ENCODE measurements around the gene NTMT2.

The NTMT2 gene

DNA sequence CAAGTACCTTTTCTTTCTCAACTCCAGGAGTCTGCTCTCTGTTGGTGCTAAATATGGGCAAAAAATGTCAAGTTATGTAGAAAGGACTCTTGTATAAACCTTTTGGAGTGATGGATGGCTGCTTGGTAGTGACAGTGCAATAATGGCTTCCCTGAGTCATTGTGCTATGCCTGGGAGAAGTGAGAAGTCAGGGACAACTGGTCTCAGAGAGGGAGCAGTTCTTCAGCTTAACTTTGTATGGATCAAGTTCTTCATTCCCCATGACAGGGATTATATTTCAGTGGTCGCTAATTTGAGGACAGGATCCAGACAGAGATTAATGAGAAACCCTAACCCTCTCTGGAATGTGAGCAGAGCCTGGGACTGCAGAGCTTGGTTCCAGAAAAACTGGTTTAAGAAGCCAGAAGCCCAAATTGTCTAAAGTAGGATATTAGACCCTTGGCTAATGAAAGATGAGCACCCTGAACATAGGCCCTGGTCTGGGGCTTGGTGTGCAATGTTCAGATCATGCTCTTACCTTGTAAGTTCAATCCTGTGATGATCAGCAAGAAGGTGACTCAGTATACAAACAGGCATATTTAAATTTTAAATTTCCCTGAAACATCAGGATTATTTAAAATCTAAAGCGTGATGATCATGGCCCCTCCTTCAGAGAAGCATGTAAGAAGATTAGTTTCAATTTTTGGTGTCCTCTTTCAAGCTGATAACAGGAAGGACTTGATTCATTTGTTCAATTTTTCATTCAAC is 50.9 kb downstream of the NTMT2 start:
- TF ChIP-seq, protein P1, sequence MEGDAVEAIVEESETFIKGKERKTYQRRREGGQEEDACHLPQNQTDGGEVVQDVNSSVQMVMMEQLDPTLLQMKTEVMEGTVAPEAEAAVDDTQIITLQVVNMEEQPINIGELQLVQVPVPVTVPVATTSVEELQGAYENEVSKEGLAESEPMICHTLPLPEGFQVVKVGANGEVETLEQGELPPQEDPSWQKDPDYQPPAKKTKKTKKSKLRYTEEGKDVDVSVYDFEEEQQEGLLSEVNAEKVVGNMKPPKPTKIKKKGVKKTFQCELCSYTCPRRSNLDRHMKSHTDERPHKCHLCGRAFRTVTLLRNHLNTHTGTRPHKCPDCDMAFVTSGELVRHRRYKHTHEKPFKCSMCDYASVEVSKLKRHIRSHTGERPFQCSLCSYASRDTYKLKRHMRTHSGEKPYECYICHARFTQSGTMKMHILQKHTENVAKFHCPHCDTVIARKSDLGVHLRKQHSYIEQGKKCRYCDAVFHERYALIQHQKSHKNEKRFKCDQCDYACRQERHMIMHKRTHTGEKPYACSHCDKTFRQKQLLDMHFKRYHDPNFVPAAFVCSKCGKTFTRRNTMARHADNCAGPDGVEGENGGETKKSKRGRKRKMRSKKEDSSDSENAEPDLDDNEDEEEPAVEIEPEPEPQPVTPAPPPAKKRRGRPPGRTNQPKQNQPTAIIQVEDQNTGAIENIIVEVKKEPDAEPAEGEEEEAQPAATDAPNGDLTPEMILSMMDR (conservative IDR thresholded peaks at IDR 0.05) = no peak
- no peak overlapping the region for H3K27ac ChIP-seq

- TF ChIP-seq, protein P1 (conservative IDR thresholded peaks at IDR 0.05) = no peak
- H3K27ac ChIP-seq = no peak overlapping the region
These were observed 52.3 kb downstream of the NTMT2 start for GRCh38 chr1:170198090-170198489.

GRCh38 chr1:170198584-170198983 is 52.8 kb downstream of the NTMT2 start:
- H3K27ac ChIP-seq = no peak overlapping the region
- TF ChIP-seq, protein P1 (conservative IDR thresholded peaks at IDR 0.05) = no peak

DNA sequence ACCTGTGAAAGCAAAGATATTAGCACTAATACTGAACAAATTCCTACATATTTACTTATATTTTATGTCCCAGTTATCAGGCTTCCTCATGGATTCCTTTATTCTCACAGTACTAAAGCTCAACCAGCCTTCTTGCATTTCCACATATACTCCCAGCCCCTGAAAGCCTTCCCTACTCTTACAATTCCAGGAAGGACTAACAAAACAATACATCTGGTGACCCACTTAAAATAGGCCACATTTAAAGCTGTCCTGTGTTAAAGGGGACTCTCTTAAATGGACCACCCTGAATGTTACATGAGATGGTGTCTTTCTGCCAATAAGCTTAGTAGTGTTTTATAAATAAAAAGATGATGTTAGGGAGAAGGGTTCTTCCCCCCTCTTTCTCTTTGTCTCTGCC is 54.4 kb downstream of the NTMT2 start:
- no peak overlapping the region for H3K27ac ChIP-seq
- TF ChIP-seq, protein P1 (conservative IDR thresholded peaks at IDR 0.05) = no peak

DNA sequence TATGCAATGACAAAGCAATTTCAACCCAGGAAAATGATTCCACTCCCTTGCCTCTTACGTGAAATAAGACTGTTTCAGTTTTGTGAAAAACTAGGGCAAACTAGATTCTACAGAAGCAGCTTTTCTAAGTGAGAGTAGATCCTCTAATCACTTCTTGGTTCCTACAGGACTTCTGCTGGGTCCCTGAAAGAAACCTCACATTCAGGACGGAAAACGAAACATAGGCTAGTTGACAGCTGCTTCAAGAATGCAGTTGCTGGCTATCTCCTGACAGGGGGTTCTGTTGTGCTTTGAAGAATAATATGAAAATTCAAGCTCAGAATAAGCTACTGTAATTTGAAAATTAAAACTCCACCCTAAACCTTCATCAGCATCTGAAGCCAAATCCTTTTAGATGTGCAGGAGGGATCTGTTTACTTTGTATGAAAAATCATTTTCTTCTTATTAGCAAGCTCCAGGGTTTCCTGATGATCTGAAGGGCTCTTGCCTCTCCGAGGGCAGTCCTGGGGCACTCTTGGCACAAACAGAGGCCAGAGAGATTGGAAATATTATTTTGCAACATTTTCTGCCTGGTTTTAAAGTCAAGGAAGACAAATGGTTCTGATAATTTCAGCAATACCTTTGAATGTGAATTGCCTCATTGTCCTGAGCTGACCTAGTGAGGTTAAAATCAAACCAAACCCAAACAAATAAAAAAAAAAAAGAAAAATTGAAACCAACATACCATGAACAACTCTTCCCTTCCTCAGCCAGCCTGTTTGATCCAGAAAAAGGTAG is 55.0 kb downstream of the NTMT2 start:
- H3K27ac ChIP-seq = no peak overlapping the region
- TF ChIP-seq, protein P1 (conservative IDR thresholded peaks at IDR 0.05) = no peak

DNA sequence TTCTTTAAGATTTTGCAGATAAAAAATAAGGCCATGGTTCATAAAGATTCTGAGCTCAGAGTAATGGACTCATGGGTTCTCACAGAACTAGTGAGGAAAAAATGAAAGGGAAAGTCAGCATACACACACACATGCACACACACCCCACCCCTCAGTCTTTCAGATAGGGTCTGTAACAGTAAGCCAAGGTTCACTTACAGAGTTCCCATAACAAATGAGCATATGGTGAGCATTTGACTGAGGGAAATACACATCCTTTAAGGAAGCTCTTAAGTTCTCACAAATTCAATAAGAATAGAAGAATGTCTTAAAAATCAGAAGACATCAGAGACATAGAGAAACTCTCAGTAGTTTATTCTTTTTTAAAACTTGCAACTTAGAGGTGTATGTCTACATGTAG is 57.9 kb downstream of the NTMT2 start:
- no peak overlapping the region for H3K27ac ChIP-seq
- TF ChIP-seq, protein P1 (conservative IDR thresholded peaks at IDR 0.05) = no peak

GRCh38 chr1:170204121-170204520 is 58.4 kb downstream of the NTMT2 start:
- no peak overlapping the region for H3K27ac ChIP-seq
- TF ChIP-seq, protein P1 (conservative IDR thresholded peaks at IDR 0.05) = no peak
